Liver (tissue), 9 donors: Measurements from ENCODE around the gene BTG3. TPM values are rescaled to one million over a fixed set of nuclear protein-coding genes. Genes with fewer than 3 reads are reported as not detected.
A peak's percentile ranks its signal among the peaks of the same experiment; 100 is the strongest.

Source experiments
- DNase-seq: peaks from one replicate; pipeline ENCODE4 v3.0.0-alpha.2; 2017; ENCODE audit warnings: low spot score
- H3K27ac ChIP-seq, 2 donors: one replicate each; pipeline ENCODE4 v1.7.0; 2013; ENCODE audit warnings: inconsistent platforms in 2 of 2, low read length in 2 of 2, control low read depth in 1 of 2, low read depth in 1 of 2, mild to moderate bottlenecking in 1 of 2
- H3K27me3 ChIP-seq, 4 donors: one replicate each; pipeline versions ENCODE4 v1.6.1 to v1.7.0; 2013; ENCODE audit warnings: low read length in 3 of 4, inconsistent platforms in 1 of 4, mild to moderate bottlenecking in 1 of 4, moderate library complexity in 1 of 4; ENCODE audit not compliant: control insufficient read depth in 4 of 4, insufficient read depth in 4 of 4
- H3K36me3 ChIP-seq, 4 donors: one replicate each; pipeline versions ENCODE4 v1.6.1 to v1.7.0; 2013; ENCODE audit warnings: low read length in 3 of 4, mild to moderate bottlenecking in 3 of 4, low read depth in 1 of 4, moderate library complexity in 1 of 4; ENCODE audit not compliant: control insufficient read depth in 4 of 4, insufficient read depth in 3 of 4
- H3K4me1 ChIP-seq, 4 donors: one replicate each; pipeline versions ENCODE4 v1.6.1 to v1.7.0; 2013; ENCODE audit warnings: low read length in 3 of 4, mild to moderate bottlenecking in 3 of 4, moderate library complexity in 1 of 4; ENCODE audit not compliant: control insufficient read depth in 4 of 4, insufficient read depth in 4 of 4
- H3K4me3 ChIP-seq, 3 donors: one replicate each; pipeline versions ENCODE4 v1.6.1 to v1.7.0; 2013; ENCODE audit warnings: low read length in 3 of 3, control low read depth in 1 of 3, low read depth in 1 of 3, mild to moderate bottlenecking in 1 of 3
- H3K9ac ChIP-seq, 2 donors: one replicate each; pipeline ENCODE4 v1.7.0; 2013; ENCODE audit warnings: low read length in 2 of 2, mild to moderate bottlenecking in 2 of 2, moderate library complexity in 2 of 2, control low read depth in 1 of 2, low read depth in 1 of 2
- H3K9me3 ChIP-seq, 4 donors: one replicate each; pipeline versions ENCODE4 v1.6.1 to v1.7.0; 2013; ENCODE audit warnings: low read length in 3 of 4; ENCODE audit not compliant: control insufficient read depth in 4 of 4
- ATF3 ChIP-seq: IDR thresholded peaks from 2 replicates; pipeline ENCODE4 v1.6.1; 2016; ENCODE audit warnings: antibody characterized with exemption
- CTCF ChIP-seq: fragments of 150-350 bp; IDR thresholded peaks from 2 replicates; pipeline ENCODE4 v1.5.1; 2017; ENCODE audit warnings: improper control_type of control experiment, low read depth, low read length; ENCODE audit not compliant: missing input control
- FOXA1 ChIP-seq: IDR thresholded peaks from 2 replicates; pipeline ENCODE4 v1.6.1; 2016; ENCODE audit warnings: antibody characterized with exemption
- FOXA2 ChIP-seq: IDR thresholded peaks from 2 replicates; pipeline ENCODE4 v1.6.1; 2016; ENCODE audit warnings: antibody characterized with exemption
- HNF4A ChIP-seq, 2 donors: conservative IDR thresholded peaks; 2 replicates each; pipeline ENCODE4 v1.6.1; 2016; ENCODE audit warnings: antibody characterized with exemption in 2 of 2, mild to moderate bottlenecking in 2 of 2
- HNF4G ChIP-seq: IDR thresholded peaks from 2 replicates; pipeline ENCODE4 v1.6.1; 2016; ENCODE audit warnings: antibody characterized with exemption
- JUND ChIP-seq, 2 donors: IDR thresholded peaks; 2 replicates each; pipeline ENCODE4 v1.6.1; 2016; ENCODE audit warnings: antibody characterized with exemption in 2 of 2
- MAX ChIP-seq: IDR thresholded peaks from 2 replicates; pipeline ENCODE4 v1.6.1; 2016; ENCODE audit warnings: antibody characterized with exemption
- NR2F2 ChIP-seq: IDR thresholded peaks from 2 replicates; pipeline ENCODE4 v1.6.1; 2016; ENCODE audit warnings: antibody characterized with exemption
- REST ChIP-seq: IDR thresholded peaks from 2 replicates; pipeline ENCODE4 v1.6.1; 2016; ENCODE audit warnings: antibody characterized with exemption, mild to moderate bottlenecking
- RXRA ChIP-seq, 2 donors: IDR thresholded peaks; 2 replicates each; pipeline ENCODE4 v1.6.1; 2017 to 2018; ENCODE audit warnings: antibody characterized with exemption in 2 of 2, mild to moderate bottlenecking in 1 of 2
- SP1 ChIP-seq: IDR thresholded peaks from 2 replicates; pipeline ENCODE4 v1.6.1; 2018; ENCODE audit warnings: antibody characterized with exemption, mild to moderate bottlenecking
- TAF1 ChIP-seq: conservative IDR thresholded peaks from 2 replicates; pipeline ENCODE4 v1.6.1; 2016; ENCODE audit warnings: antibody characterized with exemption, mild to moderate bottlenecking
- YY1 ChIP-seq: IDR thresholded peaks from 2 replicates; pipeline ENCODE4 v1.6.1; 2016; ENCODE audit warnings: antibody characterized with exemption, mild to moderate bottlenecking
- ZBTB33 ChIP-seq: IDR thresholded peaks from 2 replicates; pipeline ENCODE4 v1.6.1; 2016; ENCODE audit warnings: antibody characterized with exemption
- WGBS: extraction: QIAGEN DNeasy Blood & Tissue Kit; methylation state at CpG from one replicate; pipeline ENCODE4 v1.1.7; 2013; 5-methylcytosine and 5-hydroxymethylcytosine counted together
- polyA plus RNA-seq, 2 donors: library from polyadenylated mRNA; stranded (reverse) in 1 of 2; unstranded in 1 of 2; fragments of 200-250 nt in 1 of 2; fragments of >200 nt in 1 of 2; fragmentation: Nextera tagmentation in 1 of 2; extraction: Ambion mirVana in 1 of 2; gene quantifications; one replicate each; pipeline versions ENCODE4 v1.2.1 to v1.2.3, GENCODE V29; 2013 to 2015
- total RNA-seq, 2 donors: library from RNA; depleted of rRNA; stranded (reverse); fragments of >200 nt; gene quantifications; one replicate each; pipeline ENCODE4 v1.2.3, GENCODE V29; 2014
- donor health status: healthy.
- donor health status: healthy.
- donor health status: healthy.
- donor health status: healthy.
- donor health status: healthy.

BTG3 gene
- total and polyA plus RNA-seq, 4 donors, result 4.1 to 25.5 (median 5.5) TPM

GRCh38 chr21:17651526-17651925 lies 38.8 kb upstream of the BTG3 start (continued):
- TF ChIP-seq CTCF (no peak), ZBTB33 (no peak), HNF4A (conservative IDR thresholded peaks at IDR 0.05) (no peak), YY1 (no peak), TAF1 (no peak), JUND (IDR thresholded peaks at IDR 0.05) (no peak)

GRCh38 chr21:17650292-17650691 lies 37.6 kb upstream of the BTG3 start:
- Histone ChIP-seq H3K4me3 (no peak overlapping the region), H3K36me3 (no peaks in the 10 kb centered on the region), H3K9ac (no peak overlapping the region), H3K4me1 (peaks cover 0 to 6% (median 1%) of the 10 kb centered on the region in 4 donors), H3K27ac (no peak overlapping the region), H3K9me3 (peaks cover 0 to 2% (median under 1%) of the 10 kb centered on the region in 4 donors), H3K27me3 (no peaks in the 10 kb centered on the region)
- WGBS, result 26% methylated on average over 1 of the region's 1 CpG
- peak; percentile 69 for TF ChIP-seq FOXA2
- TF ChIP-seq REST, result no peak
- no peak for TF ChIP-seq FOXA1
- no peak for TF ChIP-seq ZBTB33
- no peak for TF ChIP-seq CTCF
- TF ChIP-seq RXRA (IDR thresholded peaks at IDR 0.05), result peak in 1 of 2 donors; percentile 30
- TF ChIP-seq MAX, result no peak
- TF ChIP-seq ATF3, result no peak
- peak; percentile 39 for TF ChIP-seq NR2F2
- no peak for TF ChIP-seq TAF1
- no peak for TF ChIP-seq HNF4G
- TF ChIP-seq HNF4A (conservative IDR thresholded peaks at IDR 0.05), result peak; percentile 61 to 66
- TF ChIP-seq YY1, result no peak
- TF ChIP-seq SP1, result no peak
- no peak for DNase-seq
